T1000 (cell line): ENCODE measurements around the gene SOX8.

Source experiments
- DNase-seq: peaks from one replicate; lab custom pipeline; 2025; ENCODE audit warnings: mixed read lengths; lab: John Stamatoyannopoulos, UW

The SOX8 gene

DNA sequence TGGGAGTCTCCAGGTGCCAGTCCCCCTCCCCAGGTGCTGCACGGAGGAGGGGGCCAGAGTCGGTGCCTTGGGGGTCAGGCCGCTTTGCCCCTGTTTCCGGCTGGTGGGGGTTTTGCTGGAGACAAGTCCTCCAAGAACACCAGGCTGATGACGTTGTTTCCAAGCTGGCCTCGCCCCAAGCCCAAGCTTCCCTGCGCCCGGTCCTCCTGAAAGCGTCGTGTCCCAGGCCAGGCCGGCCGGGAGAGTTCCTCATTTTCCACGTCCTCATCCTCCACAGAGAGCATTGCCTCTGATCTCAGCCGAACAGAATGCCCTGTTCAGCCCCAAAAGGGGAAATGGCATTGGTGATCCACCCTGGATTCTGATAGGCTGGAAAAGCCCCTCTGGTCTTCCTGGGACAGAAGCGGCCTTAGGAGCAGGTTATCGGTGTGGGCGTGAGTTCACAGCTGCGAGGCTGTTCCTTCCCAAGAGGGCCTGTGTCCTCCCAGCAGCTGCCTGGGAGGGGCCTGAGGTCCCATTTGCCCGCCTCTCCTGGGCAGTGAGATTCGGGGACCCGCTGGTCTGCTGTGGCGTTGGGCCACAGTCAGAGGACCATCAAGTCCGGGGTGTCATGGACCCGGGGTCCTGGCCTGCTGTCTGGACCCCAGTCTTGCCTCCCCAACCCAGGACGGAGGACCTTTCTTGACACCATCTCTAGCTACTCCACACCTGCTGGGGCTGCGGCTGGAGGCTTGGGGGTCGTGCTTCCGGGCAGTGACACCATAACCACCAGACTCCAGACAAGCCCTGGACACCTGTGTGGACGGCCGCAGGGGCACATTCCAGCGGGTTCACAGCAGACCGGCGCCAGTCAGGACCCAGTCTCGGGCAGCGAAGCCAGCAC lies 7.1 kb downstream of the SOX8 start:
- no peak for DNase-seq

DNA sequence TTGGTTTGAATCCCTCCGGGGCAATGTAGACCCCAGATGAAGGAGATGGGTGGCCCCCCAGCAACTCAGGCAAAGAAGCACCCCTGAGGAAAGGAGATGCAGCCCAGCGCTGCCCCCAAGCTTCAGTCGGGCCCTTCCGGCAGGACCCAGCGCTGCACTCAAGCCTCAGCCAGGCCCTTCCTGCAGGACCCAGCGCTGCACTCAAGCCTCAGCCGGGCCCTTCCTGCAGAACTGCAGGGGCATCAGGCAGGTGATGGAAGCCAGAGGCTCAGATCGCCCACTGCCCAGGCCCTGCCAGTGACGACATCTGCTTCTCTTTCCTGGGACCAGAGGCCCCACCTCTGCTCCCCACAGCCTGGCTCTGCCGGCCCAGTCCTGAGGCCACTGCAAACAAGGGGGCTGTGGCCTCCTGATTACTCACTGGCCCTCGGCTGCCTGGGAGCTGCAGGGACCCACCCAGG lies 7.8 kb downstream of the SOX8 start:
- no peak for DNase-seq

DNA sequence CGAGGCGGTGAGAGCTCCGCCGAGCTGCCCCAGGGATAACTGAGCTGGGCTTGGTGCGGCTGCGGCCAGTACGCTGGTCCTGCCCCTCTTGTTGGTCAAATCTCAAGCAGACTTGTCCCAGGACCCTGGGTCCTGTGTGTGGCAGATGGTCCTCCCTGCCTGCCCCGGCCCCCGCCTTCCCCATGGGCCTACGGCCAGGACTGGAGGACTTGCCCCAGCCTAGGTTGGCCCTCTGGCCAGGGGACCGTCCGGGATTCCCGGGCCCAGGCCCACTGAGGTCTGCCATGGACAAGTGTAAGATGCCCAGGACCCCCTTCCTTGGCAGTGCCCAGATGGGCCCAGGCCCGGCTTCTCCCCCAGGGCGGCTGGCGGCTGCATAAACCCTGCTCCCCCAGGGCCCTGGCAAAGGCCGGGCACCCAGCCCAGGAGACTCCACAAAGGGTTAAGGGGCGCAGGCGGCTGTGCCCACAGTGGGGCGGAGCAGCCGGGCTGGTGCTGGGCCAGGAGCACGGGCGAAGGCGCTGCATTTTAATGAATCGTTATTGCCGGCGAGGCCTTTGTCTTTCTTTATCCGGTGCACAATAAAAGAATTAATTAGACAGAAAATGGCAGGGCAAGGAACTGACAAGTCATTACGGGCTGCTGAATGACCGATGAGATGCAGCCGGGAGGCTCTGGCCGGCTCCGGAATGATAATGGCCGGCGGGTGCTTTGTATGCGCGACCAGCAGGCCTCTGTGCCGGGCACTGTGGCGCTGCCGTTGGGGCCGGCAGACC lies 9.1 kb downstream of the SOX8 start:
- no peak for DNase-seq

DNA sequence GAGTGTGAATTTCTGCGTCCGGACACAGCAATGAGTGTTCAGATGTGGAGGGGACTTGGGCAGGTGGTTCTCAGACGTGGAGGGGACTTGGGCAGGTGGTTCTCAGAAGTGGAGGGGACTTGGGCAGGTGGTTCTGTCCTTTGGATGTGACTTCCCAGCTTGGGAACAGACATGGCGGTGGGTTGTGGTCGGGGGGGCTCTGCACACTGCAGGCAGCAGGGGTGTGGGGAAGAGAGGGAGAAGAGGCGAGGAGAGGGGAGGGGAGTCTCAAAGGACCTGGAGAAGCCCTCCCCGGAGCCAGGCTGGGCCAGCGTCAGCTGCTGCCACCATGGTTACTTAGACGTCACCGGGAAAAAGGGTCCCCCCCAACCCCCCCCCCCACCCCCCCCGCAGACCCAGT lies 9.8 kb downstream of the SOX8 start:
- DNase-seq = no peak

DNA sequence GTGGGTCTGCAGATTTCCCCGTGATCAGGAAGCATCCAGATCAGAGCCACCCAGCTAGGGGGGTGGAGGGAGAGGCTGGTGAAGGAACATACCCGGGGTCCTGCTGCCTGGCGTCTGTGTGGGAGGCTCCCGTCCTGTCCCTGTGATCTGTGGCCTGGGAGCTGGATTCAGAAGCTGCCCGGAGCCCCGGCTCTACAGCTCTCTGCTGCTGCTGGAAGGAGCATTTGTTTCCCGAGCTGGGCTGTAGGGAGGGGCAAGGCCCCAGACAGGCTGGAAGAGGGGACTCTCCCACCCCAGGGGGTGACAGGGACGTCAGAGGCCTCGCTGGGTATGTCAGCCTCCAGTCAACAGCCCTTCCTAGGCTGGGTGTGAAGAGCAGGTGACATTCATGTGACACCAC lies 10.2 kb downstream of the SOX8 start:
- no peak for DNase-seq

DNA sequence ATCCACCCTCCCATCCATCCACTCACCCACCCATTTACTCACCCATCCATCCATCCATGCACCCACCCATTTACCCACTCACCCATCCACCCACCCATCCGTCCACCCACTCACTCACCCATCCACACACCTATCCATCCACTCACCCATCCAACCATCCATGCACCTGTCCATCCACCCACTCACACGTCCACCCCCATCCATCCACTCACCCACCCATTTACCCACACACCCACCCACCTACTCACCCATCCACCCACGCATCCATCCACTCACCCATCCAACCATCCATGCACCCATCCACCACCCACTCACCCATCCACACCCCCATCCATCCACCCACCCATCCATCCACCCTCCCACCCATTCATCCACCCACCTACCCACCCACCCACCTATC lies 12.2 kb downstream of the SOX8 start:
- DNase-seq = no peak

DNA sequence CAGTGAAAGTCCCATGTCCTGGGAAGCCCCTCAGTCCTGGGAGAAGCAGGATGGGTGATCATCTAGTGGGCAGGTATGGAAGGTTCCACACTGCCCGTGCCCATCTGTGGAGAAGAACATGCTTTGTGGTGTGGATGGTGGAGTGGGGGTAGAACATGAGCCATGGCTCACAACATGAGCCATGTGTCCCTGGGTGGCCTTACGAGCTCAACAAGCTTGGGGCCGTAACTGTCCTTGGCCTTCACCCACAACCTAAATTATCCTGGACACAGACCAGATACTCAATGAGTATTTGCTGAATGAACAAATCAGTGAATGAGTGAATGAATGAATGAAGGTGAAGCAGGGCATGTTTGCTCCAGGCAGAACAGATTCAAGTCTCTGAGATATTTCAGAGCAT lies 13.5 kb downstream of the SOX8 start:
- no peak for DNase-seq

DNA sequence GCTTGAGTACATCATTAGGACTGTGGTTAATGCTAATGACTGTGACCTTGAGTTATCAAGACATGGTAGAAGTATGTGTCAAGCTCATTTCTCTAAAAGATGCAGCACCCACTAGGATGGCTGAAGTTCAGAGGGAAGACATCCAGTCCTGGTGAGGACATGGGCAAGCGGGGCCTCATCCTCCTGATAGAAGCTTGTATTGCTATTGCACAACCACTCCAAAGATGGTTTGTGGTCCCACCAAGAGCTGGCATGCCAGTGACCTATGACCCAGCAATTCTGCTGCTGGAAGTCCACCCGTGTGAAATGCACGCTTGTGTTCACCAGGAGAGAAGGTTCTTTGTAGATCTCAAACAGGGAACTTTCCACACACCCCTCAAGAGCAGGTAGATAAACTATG lies 14.2 kb downstream of the SOX8 start:
- no peak for DNase-seq

DNA sequence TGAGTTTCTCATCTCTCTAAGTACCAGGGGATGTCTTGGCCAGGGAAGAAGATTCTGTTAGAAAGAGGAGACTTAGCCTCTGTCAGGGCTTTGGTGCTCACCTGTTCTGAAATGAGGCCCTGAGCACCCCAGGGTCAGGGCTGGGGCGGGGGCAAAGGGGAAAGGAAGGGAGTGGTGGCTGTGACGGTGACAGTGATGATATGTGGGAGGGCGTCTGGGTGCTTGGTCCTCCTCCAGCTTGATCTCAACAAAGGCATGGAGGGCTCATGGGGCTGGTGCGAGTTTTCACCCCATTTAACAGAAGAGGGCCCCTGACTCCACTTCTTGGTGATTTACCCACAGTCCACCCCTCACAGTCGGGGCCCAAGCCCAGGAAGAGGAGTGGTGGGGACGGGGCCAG lies 15.1 kb downstream of the SOX8 start:
- no peak for DNase-seq

DNA sequence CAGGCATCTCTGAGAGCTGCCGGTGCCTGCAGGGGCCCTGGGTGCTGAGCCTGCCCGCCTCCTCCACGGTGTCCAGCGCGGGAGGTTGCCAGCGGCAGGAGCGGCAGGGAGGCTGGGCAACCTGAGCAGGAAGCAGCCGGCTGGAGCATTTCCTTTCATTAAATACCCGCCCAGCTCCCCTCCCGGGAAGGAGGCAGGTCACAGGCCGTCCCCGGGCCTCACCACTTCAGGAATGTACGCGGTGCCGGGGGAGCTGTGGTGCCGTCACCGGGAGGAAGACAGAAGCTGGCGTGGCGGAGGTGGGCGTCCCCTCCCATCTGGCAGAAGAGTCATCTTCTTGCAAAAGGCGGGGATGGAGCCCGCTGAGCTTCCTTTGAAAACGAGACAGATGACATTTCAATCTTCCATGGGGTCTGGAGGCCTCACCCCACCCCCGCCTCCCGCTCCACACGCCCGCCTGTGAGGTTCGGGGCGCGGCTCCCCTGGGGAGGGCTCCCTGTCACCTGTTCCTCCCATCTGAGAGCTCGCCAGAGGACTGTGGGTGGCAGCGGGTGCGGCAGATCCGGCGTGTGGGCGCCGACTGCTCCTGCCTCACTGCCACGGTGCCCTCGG lies 16.0 kb downstream of the SOX8 start:
- peak; percentile 64 for DNase-seq

DNA sequence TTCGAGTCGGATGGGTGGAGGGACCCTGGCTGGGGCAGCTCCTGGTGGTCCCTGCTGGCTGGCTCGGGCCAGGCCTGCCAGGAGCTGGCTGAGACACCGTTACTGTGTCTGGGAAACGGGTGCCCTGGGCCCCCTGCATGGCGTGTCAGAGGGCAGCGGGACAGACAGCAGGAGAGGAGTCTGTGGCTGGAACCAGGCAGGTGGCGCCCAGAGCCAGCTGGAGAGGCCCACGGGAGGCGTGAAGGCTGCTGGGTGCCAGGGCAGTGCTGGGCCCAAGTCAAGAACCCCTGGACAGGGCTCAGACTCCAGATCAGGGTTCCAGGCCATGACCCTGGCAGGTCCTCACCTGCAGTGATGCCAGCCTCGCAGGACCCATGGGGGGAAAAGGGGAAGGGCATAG lies 16.6 kb downstream of the SOX8 start:
- no peak for DNase-seq

DNA sequence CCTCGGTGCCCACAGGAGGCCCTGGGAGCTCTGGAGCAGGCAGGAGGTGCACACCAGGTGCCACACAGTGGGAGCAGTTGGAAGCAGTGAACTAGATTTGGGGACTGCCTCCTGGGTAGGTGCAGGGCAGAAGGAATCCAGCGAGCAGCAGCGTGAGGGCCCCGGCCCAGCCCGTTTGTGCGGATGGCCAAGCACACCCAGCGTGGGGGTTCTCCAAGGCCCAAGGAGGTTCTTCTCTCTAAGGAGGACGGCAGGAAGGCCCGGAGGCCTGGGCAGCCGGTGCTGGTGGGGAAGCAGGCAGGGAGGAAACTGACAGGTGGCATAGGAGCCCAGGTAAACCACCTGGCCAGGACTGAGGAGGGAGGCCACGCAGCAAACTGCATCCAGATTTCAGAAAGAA lies 17.0 kb downstream of the SOX8 start:
- DNase-seq = no peak

DNA sequence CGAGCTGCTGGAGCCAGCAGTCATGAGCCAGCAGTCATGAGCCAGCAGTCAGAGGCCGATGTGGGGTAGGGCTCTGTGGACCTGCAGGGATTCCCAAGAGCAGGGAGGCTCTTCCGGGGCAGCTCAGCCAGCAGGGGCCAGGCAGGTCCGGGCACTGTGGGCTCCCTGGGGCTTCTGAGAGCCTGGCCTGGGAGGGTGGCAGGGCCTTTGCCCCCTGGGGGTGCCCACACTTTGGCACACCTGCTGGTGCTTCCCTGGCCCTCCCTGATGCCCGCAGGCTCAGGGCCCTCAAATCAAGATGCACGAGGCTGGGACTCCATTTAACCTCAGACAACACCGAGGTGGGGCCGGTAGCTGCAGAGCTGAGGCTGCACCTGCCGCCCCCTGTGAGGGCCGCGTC lies 18.1 kb downstream of the SOX8 start:
- no peak for DNase-seq

DNA sequence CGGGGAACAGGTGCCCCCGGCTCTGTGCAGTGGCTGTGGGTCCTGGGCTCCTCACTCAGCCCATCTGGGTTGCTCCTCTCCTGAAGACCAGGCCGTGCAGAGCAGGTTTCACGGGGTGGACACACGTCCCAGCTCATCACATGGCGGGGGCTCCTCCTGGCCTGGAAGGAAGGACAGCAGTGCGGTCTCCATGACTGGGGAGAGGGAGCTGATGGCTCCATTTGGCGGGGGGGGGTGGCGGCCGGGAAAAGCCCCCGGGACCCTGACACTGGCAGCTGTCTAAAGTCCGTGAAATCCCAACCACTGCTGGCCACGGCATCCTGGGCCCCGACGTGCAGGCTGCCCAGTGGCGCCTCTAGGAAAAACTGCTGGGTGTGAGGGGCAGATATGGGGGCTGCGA lies 19.0 kb downstream of the SOX8 start:
- no peak for DNase-seq

DNA sequence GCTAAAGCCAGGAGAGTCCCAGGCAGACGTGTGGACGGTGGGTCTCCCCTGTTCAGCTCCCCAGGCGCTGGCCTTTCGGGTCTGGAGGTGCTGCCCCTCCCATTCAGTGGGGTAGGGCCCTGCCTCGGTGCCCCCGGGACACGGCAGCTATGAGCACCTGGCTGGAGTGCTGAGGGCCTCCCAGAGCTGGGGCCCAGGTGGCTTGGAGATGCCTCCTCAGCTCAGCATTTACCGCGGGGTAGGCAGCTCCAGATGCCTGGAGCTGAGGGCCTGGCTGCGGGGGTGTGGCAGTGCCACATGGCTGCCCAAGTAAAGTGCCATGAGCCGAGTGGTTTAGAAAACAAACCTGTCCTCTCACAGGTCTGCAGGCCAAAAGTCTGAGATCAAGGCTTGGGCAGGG lies 19.5 kb downstream of the SOX8 start:
- no peak for DNase-seq

DNA sequence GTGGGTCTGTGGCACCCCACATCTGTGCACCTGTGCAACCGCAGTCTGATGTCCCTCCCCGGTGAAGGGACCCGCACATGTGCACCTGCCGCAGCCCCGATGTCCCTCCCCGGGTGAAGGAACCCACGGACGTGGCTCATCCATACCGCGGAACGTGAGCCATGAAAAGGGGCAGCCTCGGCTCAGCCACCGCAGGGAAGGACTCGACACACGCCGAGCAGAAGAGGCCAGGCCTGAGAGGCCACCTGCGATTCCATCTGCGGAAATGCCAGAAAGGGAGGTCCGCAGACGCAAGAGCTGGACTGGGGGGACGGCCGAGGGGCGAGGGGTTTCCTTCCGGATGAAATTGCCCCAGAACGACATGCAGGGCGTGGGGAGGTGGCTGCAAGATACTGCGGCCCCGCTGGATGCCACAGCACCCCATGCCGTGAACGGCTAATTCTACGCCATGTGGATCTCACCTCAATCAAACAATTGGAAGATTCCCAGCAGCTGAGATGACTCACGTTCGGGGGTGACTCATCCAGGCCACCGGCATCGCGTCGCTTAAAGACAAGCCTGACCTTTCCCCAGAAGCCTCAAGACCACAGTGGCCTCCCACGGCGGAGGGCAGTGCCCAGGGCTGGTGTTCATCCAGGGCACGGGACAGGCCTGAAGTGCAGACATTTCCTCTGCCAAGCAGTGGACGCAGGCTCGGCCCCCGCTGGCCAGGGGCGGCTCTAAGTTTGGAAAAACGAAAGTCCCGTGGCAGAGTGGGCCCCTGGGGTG lies 21.0 kb downstream of the SOX8 start:
- peak; percentile 91 for DNase-seq

DNA sequence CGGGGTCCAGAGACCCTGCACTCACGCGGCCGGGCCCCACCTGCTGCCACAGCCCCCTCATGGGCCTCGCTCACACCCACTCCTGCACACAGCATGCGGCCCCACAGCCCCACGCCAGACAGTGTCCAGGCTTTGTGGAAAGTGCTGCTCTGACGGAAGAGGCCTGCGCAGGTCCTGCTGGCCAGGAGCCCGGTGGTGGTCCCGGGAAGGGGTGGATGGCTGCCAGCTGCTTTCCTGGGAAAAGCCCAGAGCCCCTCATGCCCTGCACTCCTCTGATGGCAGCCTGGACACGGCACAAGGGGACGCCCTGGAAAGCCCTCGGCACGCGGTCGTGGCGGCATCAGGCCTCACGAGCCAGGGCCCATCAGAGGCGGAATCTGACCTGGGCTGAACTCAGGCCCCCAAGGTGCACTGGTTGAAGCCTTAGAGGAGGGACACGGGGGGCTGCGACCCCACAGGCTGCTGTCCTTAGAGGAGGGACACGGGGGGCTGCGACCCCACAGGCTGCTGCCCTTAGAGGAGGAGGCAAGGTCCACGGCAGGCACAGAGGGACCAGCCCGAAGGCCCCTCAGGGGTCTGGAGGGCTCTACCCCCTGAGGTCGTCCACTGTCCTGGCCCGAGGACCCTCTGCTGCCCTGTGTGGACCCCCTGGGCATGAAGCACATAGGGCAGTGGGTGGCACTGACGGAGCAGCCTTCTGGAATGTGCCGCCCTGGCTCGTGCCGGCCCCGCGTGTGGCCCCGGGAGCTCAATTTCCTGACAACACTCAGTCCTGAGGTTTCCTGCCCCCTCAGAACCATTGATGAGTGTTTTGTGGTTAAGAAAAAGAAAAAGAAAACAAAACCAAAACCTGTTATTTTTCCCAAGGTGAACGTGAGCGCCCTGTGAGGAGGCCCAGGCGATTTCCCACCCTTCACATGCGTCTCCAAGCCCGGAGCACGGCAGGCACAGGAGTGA lies 22.1 kb downstream of the SOX8 start:
- peak; percentile 36 for DNase-seq

DNA sequence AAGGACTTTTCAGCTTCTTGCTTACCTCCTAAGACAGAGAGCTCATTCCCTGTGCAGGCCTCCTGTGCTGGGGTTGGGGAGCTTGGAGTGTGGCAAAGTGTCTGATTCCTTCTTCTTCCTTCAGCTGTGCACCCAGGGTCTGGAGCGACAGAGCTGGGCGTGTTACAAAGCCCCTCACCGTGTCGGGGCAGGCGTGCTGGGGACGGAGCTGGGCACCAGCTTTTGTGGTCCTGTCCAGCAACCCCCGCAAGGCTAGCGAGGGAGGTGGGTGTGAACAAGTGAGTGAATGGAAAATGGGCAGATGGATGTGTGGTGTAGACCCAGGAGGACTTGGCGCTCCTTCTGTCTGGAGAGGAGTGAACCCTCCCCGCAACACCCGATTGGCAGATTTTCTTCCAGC lies 23.7 kb downstream of the SOX8 start:
- DNase-seq = no peak

DNA sequence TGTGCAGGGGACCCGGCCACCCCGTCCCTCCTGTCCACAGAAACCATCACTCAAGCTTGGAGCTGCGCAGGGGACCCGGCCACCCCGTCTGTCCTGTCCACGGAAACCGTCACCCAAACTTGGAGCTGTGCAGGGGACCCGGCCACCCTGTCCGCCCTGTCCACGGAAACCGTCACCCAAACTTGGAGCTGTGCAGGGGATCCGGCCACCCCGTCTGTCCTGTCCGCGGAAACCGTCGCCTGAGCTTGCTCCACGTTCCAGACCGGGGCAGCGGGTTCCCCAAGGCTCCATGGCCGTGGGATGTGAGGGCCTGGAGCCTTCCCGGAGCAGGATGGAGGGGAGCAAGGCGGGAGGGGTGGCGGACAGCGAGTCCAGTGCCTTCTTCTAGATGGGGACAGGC lies 25.2 kb downstream of the SOX8 start:
- DNase-seq = no peak

DNA sequence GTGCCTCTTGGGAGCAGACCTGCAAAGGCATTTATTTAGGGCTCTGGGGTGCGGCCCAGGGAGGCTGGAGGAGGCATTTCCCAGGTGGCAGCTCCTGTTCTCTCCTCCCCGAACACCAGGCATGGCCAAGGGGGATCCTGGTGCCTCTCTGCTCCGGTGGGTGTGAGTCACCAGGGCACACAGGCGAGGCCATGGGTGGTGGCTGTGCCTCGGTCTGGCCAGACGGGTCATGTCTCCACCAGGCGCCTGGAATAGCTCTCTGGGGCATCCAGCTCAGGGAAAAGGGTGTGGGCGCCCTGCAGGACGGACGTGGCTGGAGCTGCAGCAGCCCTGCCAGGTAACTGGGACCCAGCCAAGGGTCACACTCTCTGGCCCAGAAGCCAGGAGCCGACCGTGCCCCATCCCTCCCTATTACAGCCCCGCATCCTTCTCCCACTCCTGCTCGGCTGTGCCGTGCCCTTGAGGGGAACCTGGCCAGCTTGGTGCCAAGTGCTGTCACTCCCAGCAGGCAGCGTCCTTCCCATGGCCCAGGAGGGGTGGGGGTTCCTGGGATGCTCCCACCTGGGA lies 25.8 kb downstream of the SOX8 start:
- DNase-seq = no peak

DNA sequence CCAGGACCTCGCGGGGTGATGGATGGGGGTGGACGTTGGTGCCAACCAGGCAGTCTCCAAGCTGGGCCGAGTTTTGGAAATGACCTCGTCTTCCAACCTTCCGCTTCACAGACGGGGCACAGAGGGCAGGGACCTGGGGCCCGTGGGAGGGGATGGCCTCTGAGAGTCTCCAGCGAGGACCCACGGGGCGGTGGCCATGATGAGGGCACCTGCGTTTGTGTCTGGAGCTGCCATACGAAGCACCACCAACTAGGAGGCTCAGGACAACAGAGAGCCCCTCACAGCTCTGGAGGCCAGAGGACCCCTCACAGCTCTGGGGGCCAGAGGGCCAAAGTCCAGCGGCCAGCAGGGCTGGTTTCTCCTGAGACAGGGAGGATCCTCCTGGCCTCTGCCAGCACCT lies 26.5 kb downstream of the SOX8 start:
- no peak for DNase-seq
